OCI-LY1 (cell line): ENCODE results near the gene GABBR2.

Source experiments
- H2AFZ ChIP-seq: fragments of 200-600 bp; sonication (generic), shearing (Covaris generic); 2 replicates; pipeline ENCODE4 v1.6.0; 2014; ENCODE audit warnings: antibody characterized with exemption, mild to moderate bottlenecking, low read length
- H3F3A ChIP-seq: fragments of 200-600 bp; sonication (generic), shearing (Covaris generic); 2 replicates; pipeline ENCODE4 v1.6.0; 2014; ENCODE audit warnings: mild to moderate bottlenecking, antibody characterized with exemption, low read length, moderate library complexity; ENCODE audit not compliant: insufficient read depth
- H3K27ac ChIP-seq: fragments of 200-600 bp; sonication (generic); 2 replicates; pipeline ENCODE4 v1.5.1; 2014; ENCODE audit warnings: low read length, mixed run types, mild to moderate bottlenecking, low read depth; ENCODE audit not compliant: poor library complexity, severe bottlenecking
- H3K27me3 ChIP-seq: fragments of 200-600 bp; sonication (generic); 2 replicates; pipeline ENCODE4 v1.6.0; 2014; ENCODE audit warnings: antibody characterized with exemption, mild to moderate bottlenecking, low read length, moderate library complexity; ENCODE audit not compliant: insufficient read depth
- H3K36me3 ChIP-seq: fragments of 200-600 bp; sonication (generic); 2 replicates; pipeline ENCODE4 v1.6.1; 2014; ENCODE audit warnings: mild to moderate bottlenecking, antibody characterized with exemption, low read length, moderate library complexity, mixed read lengths; ENCODE audit not compliant: insufficient read depth
- H3K4me1 ChIP-seq: fragments of 200-600 bp; sonication (generic); 2 replicates; pipeline ENCODE4 v1.5.1; 2014; ENCODE audit warnings: mild to moderate bottlenecking, low read length, moderate library complexity; ENCODE audit not compliant: insufficient read depth, severe bottlenecking
- H3K4me2 ChIP-seq: fragments of 200-600 bp; sonication (generic), shearing (Covaris generic); 2 replicates; pipeline ENCODE4 v1.6.1; 2014; ENCODE audit warnings: low read length
- H3K4me3 ChIP-seq: fragments of 200-600 bp; sonication (generic); 2 replicates; pipeline ENCODE4 v1.5.1; 2014; ENCODE audit warnings: low read length, low read depth, mild to moderate bottlenecking, mixed read lengths; ENCODE audit not compliant: poor library complexity, severe bottlenecking
- H3K79me2 ChIP-seq: fragments of 200-600 bp; shearing (Covaris generic); 2 replicates; pipeline ENCODE4 v1.6.1; 2016; ENCODE audit warnings: mixed run types, low read length, mixed read lengths; ENCODE audit not compliant: insufficient read depth
- H3K9ac ChIP-seq: fragments of 200-600 bp; sonication (generic), shearing (Covaris generic); 2 replicates; pipeline ENCODE4 v1.6.1; 2014; ENCODE audit warnings: mild to moderate bottlenecking, low read length, mixed read lengths
- H3K9me2 ChIP-seq: fragments of 200-600 bp; sonication (generic), shearing (Covaris generic); 2 replicates; pipeline ENCODE4 v1.6.1; 2014; ENCODE audit warnings: low read depth, mild to moderate bottlenecking, low read length, mixed read lengths
- H3K9me3 ChIP-seq: fragments of 200-600 bp; shearing (Covaris generic); 2 replicates; pipeline ENCODE4 v1.6.1; 2014; ENCODE audit warnings: low read length, mixed read lengths
- H4K20me1 ChIP-seq: fragments of 200-600 bp; sonication (generic), shearing (Covaris generic); 2 replicates; pipeline ENCODE4 v1.6.0; 2016; ENCODE audit warnings: mild to moderate bottlenecking, low read length; ENCODE audit not compliant: insufficient read depth
- EZH2 ChIP-seq: fragments of 200-600 bp; sonication (generic), shearing (Covaris generic); IDR thresholded peaks from 2 replicates; pipeline ENCODE4 v1.8.0; 2017; ENCODE audit warnings: borderline replicate concordance, mixed run types, mild to moderate bottlenecking, antibody characterized with exemption, low read length, moderate library complexity, mixed read lengths
- TF ChIP-seq, protein P1 (sequence below): fragments of 200-600 bp; sonication (generic), shearing (Covaris generic); IDR thresholded peaks from 2 replicates; pipeline ENCODE4 v1.5.1; 2017; ENCODE audit warnings: mild to moderate bottlenecking, antibody characterized with exemption, low read length, moderate library complexity, mixed read lengths

The GABBR2 gene

GRCh38 chr9:98750364-98751060 lies 41.8 kb upstream of the GABBR2 start:
- Histone ChIP-seq H3F3A (no peaks in the 10 kb centered on the region), H3K79me2 (no peaks in the 10 kb centered on the region), H3K27me3 (no peaks in the 10 kb centered on the region), H3K4me3 (no peak overlapping the region), H3K4me2 (no peak overlapping the region), H3K9me2 (no peaks in the 10 kb centered on the region), H4K20me1 (no peaks in the 10 kb centered on the region), H3K9ac (no peak overlapping the region), H3K9me3 (no peaks in the 10 kb centered on the region), H3K4me1 (no peaks in the 10 kb centered on the region), H3K36me3 (peaks cover 12% of the 10 kb centered on the region), H2AFZ (no peak overlapping the region), H3K27ac (no peak overlapping the region)
- no peak for TF ChIP-seq EZH2
- TF ChIP-seq, protein P1, sequence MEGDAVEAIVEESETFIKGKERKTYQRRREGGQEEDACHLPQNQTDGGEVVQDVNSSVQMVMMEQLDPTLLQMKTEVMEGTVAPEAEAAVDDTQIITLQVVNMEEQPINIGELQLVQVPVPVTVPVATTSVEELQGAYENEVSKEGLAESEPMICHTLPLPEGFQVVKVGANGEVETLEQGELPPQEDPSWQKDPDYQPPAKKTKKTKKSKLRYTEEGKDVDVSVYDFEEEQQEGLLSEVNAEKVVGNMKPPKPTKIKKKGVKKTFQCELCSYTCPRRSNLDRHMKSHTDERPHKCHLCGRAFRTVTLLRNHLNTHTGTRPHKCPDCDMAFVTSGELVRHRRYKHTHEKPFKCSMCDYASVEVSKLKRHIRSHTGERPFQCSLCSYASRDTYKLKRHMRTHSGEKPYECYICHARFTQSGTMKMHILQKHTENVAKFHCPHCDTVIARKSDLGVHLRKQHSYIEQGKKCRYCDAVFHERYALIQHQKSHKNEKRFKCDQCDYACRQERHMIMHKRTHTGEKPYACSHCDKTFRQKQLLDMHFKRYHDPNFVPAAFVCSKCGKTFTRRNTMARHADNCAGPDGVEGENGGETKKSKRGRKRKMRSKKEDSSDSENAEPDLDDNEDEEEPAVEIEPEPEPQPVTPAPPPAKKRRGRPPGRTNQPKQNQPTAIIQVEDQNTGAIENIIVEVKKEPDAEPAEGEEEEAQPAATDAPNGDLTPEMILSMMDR = no peak

- Histone ChIP-seq H3K27ac (no peak overlapping the region), H3K36me3 (peaks cover 18% of the 10 kb centered on the region), H2AFZ (no peak overlapping the region), H3K27me3 (no peaks in the 10 kb centered on the region), H3K9me3 (no peaks in the 10 kb centered on the region), H3K9me2 (no peaks in the 10 kb centered on the region), H3K79me2 (no peaks in the 10 kb centered on the region), H3K9ac (no peak overlapping the region), H3F3A (no peaks in the 10 kb centered on the region), H3K4me3 (no peak overlapping the region), H3K4me2 (no peak overlapping the region), H4K20me1 (no peaks in the 10 kb centered on the region), H3K4me1 (peaks cover 18% of the 10 kb centered on the region)
- no peak for TF ChIP-seq EZH2
- TF ChIP-seq, protein P1 = no peak
These were observed 38.7 kb upstream of the GABBR2 start for GRCh38 chr9:98747476-98747875.

DNA sequence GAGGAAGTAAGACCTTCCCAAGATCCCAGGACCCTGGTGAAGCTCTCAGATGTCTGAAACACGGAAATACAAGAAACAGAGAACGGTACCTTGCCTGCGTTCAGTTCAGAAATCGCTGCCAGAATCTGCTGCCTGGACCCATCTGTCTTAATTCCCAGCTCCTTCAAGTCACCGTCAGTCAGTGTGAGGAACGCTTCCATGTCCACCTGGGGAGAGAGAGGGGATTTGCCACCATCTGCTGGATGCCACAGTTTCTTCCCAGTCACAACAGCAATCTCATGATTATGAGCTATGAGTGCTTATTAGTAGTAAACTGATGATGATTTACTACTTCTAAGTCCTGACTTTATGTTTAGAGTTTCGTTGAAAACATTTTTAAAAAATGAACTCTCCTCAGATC lies 36.7 kb upstream of the GABBR2 start:
- Histone ChIP-seq H3K4me2 (no peak overlapping the region), H3K9me2 (no peaks in the 10 kb centered on the region), H3K27me3 (no peaks in the 10 kb centered on the region), H2AFZ (no peak overlapping the region), H3K9ac (no peak overlapping the region), H3K4me1 (peaks cover 18% of the 10 kb centered on the region), H3K79me2 (no peaks in the 10 kb centered on the region), H3K27ac (no peak overlapping the region), H3K9me3 (no peaks in the 10 kb centered on the region), H3F3A (no peaks in the 10 kb centered on the region), H3K4me3 (no peak overlapping the region), H3K36me3 (peaks cover 17% of the 10 kb centered on the region; the same call in 1 of the 2 replicates), H4K20me1 (no peaks in the 10 kb centered on the region)
- TF ChIP-seq EZH2 = no peak
- TF ChIP-seq, protein P1 = no peak
